Choroid plexus epithelial cell (primary cell): ENCODE measurements around the gene PDE4B.

ENCODE experiments used
- DNase-seq: peaks from one replicate; pipeline ENCODE4 v3.0.0-alpha.2; 2010; ENCODE audit warnings: low read depth
- H3K4me3 ChIP-seq: 2 replicates; pipeline ENCODE4 v1.5.1; 2011; ENCODE audit warnings: low read depth, mild to moderate bottlenecking, control low read depth, low read length, moderate library complexity
- TF ChIP-seq, protein P1 (sequence below): conservative IDR thresholded peaks from 2 replicates; pipeline ENCODE4 v1.5.1; 2011; ENCODE audit warnings: low read depth, mild to moderate bottlenecking, control low read depth, inconsistent platforms, low read length, moderate library complexity

Gene PDE4B

DNA sequence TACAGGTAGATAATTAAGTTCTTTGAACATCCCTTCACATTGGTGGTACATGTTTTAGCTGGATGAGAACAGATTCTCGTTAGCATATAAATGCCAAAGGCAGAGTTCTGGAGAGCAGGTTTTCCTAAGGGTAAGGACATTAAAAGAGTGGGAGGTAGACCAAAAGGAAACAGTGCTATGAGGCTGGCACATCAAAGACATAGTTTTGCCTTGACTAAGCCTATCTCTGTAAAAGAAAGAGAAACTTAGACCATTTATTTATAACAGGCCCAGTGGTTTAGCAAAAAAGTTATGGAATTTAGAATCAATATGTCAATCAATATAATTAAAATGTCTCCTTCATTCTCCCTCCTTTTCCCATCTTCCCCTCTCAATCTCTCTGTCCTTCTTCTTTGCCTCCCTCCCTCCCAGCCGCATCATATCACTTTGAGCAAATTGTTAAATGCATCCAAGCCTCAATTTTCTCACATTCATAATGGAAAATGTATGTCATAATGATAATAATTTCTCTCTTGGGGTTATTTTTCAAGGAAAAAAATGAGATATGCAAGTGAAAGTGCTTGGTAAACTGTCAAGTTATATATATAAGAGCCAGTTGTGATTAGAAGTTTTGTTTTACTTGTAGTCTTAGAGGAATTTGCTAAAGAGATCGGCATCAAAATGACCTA lies 531.4 kb downstream of the PDE4B start:
- H3K4me3 ChIP-seq = no peak overlapping the region
- TF ChIP-seq, protein P1, sequence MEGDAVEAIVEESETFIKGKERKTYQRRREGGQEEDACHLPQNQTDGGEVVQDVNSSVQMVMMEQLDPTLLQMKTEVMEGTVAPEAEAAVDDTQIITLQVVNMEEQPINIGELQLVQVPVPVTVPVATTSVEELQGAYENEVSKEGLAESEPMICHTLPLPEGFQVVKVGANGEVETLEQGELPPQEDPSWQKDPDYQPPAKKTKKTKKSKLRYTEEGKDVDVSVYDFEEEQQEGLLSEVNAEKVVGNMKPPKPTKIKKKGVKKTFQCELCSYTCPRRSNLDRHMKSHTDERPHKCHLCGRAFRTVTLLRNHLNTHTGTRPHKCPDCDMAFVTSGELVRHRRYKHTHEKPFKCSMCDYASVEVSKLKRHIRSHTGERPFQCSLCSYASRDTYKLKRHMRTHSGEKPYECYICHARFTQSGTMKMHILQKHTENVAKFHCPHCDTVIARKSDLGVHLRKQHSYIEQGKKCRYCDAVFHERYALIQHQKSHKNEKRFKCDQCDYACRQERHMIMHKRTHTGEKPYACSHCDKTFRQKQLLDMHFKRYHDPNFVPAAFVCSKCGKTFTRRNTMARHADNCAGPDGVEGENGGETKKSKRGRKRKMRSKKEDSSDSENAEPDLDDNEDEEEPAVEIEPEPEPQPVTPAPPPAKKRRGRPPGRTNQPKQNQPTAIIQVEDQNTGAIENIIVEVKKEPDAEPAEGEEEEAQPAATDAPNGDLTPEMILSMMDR = no peak
- DNase-seq = no peak

DNA sequence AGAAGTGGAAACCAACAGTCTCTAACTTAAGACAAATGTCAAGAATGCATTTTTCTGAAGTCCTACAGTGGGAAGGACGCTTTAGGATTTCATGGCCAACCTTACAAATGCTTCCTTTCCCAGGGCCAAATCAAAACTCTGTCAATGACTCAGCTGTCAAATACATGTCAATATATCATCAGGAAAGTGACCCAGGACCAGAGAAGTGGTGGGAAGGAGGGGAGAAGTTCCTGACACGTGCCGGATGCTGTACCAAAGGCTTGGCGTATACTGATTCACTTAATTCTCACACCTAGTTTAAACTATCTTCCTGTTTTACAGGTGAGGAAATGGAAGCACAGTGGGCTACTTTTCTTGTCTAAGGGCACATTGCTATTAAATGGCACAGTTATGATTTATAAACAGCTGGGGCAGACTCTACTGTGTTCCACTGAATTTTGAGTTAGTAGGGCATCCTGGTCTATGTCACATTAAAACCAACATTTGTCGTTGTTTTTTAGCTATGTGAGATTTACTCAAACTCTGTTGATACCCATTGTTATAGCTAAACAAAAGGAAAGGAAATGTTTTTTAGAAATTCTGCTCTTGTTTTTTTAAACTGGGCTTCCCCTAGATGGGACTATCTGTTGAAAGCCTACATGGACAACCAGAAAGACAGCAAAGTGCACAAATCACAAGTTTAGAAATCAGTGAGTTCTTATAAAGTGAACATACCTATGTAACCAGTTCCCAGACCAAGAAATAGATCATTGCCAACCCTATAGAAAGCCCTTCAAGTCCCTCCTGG lies 533.1 kb downstream of the PDE4B start:
- no peak for DNase-seq
- TF ChIP-seq, protein P1 = no peak
- H3K4me3 ChIP-seq = no peak overlapping the region

DNA sequence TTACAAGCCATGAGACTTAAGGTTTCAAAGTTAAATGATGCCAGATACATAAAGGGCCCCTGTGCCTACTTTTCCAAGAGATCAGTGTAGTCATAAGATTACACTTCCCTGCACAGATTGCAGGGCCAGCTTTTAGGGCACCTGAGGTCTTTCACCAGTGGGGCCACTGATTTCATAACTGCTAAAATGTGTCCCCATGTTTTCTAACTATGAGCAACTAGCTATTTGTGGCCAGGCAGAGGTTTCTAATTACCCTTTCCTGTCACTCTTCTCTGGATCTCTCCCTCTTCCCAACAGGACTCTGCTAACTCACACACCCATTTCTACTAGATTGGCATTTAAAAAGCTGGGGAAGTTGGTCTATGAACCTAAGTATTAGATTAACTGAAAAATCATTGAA lies 534.2 kb downstream of the PDE4B start:
- no peak for DNase-seq
- H3K4me3 ChIP-seq = no peak overlapping the region
- TF ChIP-seq, protein P1 = no peak

DNA sequence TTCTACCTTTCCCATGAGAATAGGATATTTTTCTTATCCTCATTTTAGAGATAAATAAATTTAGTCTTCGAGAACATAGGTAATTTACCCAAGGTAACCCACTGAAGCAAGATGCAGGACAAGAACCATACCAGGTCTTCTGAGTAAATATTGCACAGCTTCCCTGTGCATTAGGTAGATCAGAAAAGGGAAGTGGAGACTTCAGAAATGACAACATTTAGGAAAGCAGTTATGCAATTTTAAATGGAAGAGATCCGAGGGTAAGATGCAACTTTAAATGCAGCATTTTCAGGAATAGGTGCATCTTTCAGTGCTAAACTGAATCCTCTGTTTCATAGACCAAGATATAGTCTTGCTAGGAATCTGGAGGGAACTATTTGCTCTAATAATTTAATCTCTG lies 534.9 kb downstream of the PDE4B start:
- DNase-seq = no peak
- H3K4me3 ChIP-seq = no peak overlapping the region
- TF ChIP-seq, protein P1 = no peak

DNA sequence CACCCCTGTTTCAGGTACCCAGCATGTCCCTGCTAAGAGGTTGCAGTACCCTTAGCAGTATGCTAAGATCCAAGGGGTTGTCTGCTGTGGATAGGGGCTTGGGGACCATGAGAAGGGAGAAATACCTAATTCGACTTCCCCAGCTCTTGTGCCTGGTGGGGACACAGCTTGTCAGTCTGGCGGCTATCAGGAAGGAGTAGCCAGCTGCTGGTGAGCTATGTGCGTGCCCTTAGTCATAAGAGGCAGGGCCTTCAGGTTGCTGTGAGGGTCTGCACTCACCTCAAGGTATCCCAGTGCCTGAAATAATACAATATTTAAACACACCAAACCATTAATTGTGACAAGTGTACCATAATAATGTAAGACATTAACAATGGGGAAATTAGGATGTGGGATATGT lies 536.2 kb downstream of the PDE4B start:
- no peak for DNase-seq
- H3K4me3 ChIP-seq = no peak overlapping the region
- TF ChIP-seq, protein P1 = no peak

DNA sequence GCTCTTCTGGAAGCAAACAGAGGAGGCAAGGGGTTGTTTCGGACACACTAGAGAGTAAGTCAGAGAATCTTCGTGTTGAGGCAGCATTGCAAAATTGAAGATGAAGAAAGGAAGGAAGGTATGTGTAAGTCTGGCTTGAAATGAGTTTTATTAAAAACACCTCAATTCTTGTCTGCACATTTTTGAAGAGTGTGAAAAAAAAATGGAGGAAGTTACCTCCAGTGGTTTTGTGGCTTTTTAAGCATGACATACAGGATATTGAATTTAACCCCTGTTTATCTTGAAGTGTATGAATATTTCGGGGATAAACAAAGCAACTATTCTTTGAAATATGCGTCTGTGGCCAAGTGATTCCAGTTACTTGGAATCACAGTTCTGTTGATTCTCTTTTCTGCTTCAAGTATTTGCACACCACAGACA lies 538.0 kb downstream of the PDE4B start:
- TF ChIP-seq, protein P1 = no peak
- H3K4me3 ChIP-seq = no peak overlapping the region
- peak; percentile 57 for DNase-seq
